Hepatocyte (in vitro differentiated cells): ENCODE results near the gene TACC2. TPM values are rescaled to one million over a fixed set of nuclear protein-coding genes. Genes with fewer than 3 reads are reported as not detected.

Experiments
- DNase-seq: peaks from one replicate; pipeline ENCODE4 v3.0.0-alpha.2; 2016; ENCODE audit warnings: low spot score
- H2AFZ ChIP-seq: fragments of 200-600 bp; sonication (generic); 2 replicates; pipeline ENCODE4 v1.6.0; 2016; ENCODE audit warnings: antibody characterized with exemption, mild to moderate bottlenecking
- H3K27ac ChIP-seq: fragments of 200-600 bp; sonication (generic); 2 replicates; pipeline ENCODE4 v1.5.1; 2016; ENCODE audit warnings: mild to moderate bottlenecking
- H3K27me3 ChIP-seq: fragments of 200-600 bp; sonication (generic); 2 replicates; pipeline ENCODE4 v1.6.1; 2016
- H3K36me3 ChIP-seq: fragments of 200-600 bp; sonication (generic); replicated peaks from 2 replicates; pipeline ENCODE4 v1.5.1; 2016; ENCODE audit warnings: low read depth; ENCODE audit not compliant: insufficient read depth
- H3K4me1 ChIP-seq: fragments of 200-600 bp; sonication (generic); 2 replicates; pipeline ENCODE4 v1.5.1; 2016; ENCODE audit warnings: mild to moderate bottlenecking, moderate library complexity; ENCODE audit not compliant: insufficient read depth
- H3K4me2 ChIP-seq: fragments of 200-600 bp; sonication (generic); 2 replicates; pipeline ENCODE4 v1.6.0; 2016
- H3K4me3 ChIP-seq: fragments of 200-600 bp; sonication (generic); 2 replicates; pipeline ENCODE4 v1.5.1; 2016; ENCODE audit warnings: mild to moderate bottlenecking
- H3K79me2 ChIP-seq: fragments of 200-600 bp; sonication (generic); 2 replicates; pipeline ENCODE4 v1.6.0; 2017; ENCODE audit warnings: mild to moderate bottlenecking
- H3K9me2 ChIP-seq: fragments of 200-600 bp; sonication (generic); replicated peaks from 2 replicates; pipeline ENCODE4 v1.6.0; 2017; ENCODE audit warnings: mild to moderate bottlenecking; ENCODE audit not compliant: insufficient read depth
- H3K9me3 ChIP-seq: fragments of 200-600 bp; sonication (generic); 2 replicates; pipeline ENCODE4 v1.5.1; 2016; ENCODE audit warnings: low read depth, mild to moderate bottlenecking
- H4K20me1 ChIP-seq: fragments of 200-600 bp; sonication (generic); 2 replicates; pipeline ENCODE4 v1.6.0; 2016; ENCODE audit warnings: mild to moderate bottlenecking; ENCODE audit not compliant: insufficient read depth, poor library complexity, severe bottlenecking
- CTCF ChIP-seq: fragments of 200-600 bp; sonication (generic); IDR thresholded peaks from 2 replicates; pipeline ENCODE4 v1.5.1; 2016; ENCODE audit warnings: antibody characterized with exemption, mild to moderate bottlenecking; ENCODE audit not compliant: poor library complexity
- EZH2 ChIP-seq: fragments of 200-600 bp; sonication (generic); IDR thresholded peaks from 2 replicates; pipeline ENCODE4 v1.6.1; 2016; ENCODE audit warnings: antibody characterized with exemption, mild to moderate bottlenecking, borderline replicate concordance
- EZH2phosphoT487 ChIP-seq: fragments of 200-600 bp; sonication (generic); IDR thresholded peaks from one replicate; pipeline ENCODE4 v1.6.1; 2018; ENCODE audit warnings: antibody characterized with exemption, mild to moderate bottlenecking, low read depth, moderate library complexity; ENCODE audit not compliant: unreplicated experiment, severe bottlenecking
- WGBS: methylation state at CpG from one replicate; pipeline ENCODE4 v1.1.6; 2016; ENCODE audit warnings: low lambda C conversion rate; ENCODE audit errors: missing lambda C conversion rate; 5-methylcytosine and 5-hydroxymethylcytosine counted together
- polyA plus RNA-seq: library from polyadenylated mRNA; unstranded; fragments of >200 nt; fragmentation: Nextera tagmentation; extraction: Ambion mirVana; gene quantifications from 2 replicates; pipeline ENCODE4 v1.2.1, GENCODE V29; 2016
- total RNA-seq: library from RNA; depleted of rRNA; stranded (reverse); fragments of >200 nt; gene quantifications from 2 replicates; pipeline ENCODE4 v1.2.3, GENCODE V29; 2014

Gene TACC2
- total and polyA plus RNA-seq, 2 experiments from 2014 or later, result 20.0 to 34.6 TPM

- Histone ChIP-seq H3K4me3 (no peak overlapping the region), H3K9me2 (no peaks in the 10 kb centered on the region), H3K27me3 (no peaks in the 10 kb centered on the region), H3K36me3 (no peaks in the 10 kb centered on the region), H3K79me2 (no peaks in the 10 kb centered on the region), H3K4me2 (peak overlapping the region; percentile 64), H2AFZ (peak overlapping the region; percentile 45), H3K9me3 (no peaks in the 10 kb centered on the region), H3K27ac (peak overlapping the region; percentile 97), H4K20me1 (no peaks in the 10 kb centered on the region), H3K4me1 (peaks cover 23% of the 10 kb centered on the region)
- 53% methylated on average over 24 of the region's 24 CpGs for WGBS
- TF ChIP-seq EZH2phosphoT487, result no peak
- peak; percentile 80 for DNase-seq
Observed at GRCh38 chr10:122019414-122019975, 30.5 kb downstream of the TACC2 start.

- TF ChIP-seq CTCF (no peak), EZH2 (no peak), EZH2phosphoT487 (no peak)
- peak overlapping the region; percentile 45 for H2AFZ ChIP-seq
- H3K9me2 ChIP-seq, result no peaks in the 10 kb centered on the region
- WGBS, result 89% methylated on average over 6 of the region's 6 CpGs
- H3K79me2 ChIP-seq, result no peaks in the 10 kb centered on the region
- peaks cover 23% of the 10 kb centered on the region for H3K4me1 ChIP-seq
- peak overlapping the region; percentile 64 for H3K4me2 ChIP-seq
- DNase-seq, result no peak
- no peaks in the 10 kb centered on the region for H4K20me1 ChIP-seq
- no peaks in the 10 kb centered on the region for H3K36me3 ChIP-seq
- peak overlapping the region; percentile 97 for H3K27ac ChIP-seq
- no peaks in the 10 kb centered on the region for H3K9me3 ChIP-seq
- no peaks in the 10 kb centered on the region for H3K27me3 ChIP-seq
- no peak overlapping the region for H3K4me3 ChIP-seq
Observed at GRCh38 chr10:122020226-122020625, 31.3 kb downstream of the TACC2 start.

- no peak overlapping the region for H3K4me3 ChIP-seq
- H3K79me2 ChIP-seq, result no peaks in the 10 kb centered on the region
- no peaks in the 10 kb centered on the region for H3K27me3 ChIP-seq
- H3K27ac ChIP-seq, result peak overlapping the region; percentile 97
- H4K20me1 ChIP-seq, result no peaks in the 10 kb centered on the region
- H3K36me3 ChIP-seq, result no peaks in the 10 kb centered on the region
- DNase-seq, result peak; percentile 61
- H3K4me2 ChIP-seq, result peak overlapping the region; percentile 64
- H3K9me3 ChIP-seq, result no peaks in the 10 kb centered on the region
- TF ChIP-seq CTCF, result no peak
- 59% methylated on average over 9 of the region's 9 CpGs for WGBS
- no peak overlapping the region for H2AFZ ChIP-seq
- H3K4me1 ChIP-seq, result peaks cover 23% of the 10 kb centered on the region
- H3K9me2 ChIP-seq, result no peaks in the 10 kb centered on the region
Observed at GRCh38 chr10:122021379-122021778, 32.4 kb downstream of the TACC2 start.

GRCh38 chr10:122021828-122022227 lies 32.9 kb downstream of the TACC2 start:
- H3K27me3 ChIP-seq, result no peaks in the 10 kb centered on the region
- peaks cover 23% of the 10 kb centered on the region for H3K4me1 ChIP-seq
- H3K79me2 ChIP-seq, result no peaks in the 10 kb centered on the region
- no peaks in the 10 kb centered on the region for H3K36me3 ChIP-seq
- H3K4me2 ChIP-seq, result peak overlapping the region; percentile 64
- H3K27ac ChIP-seq, result peak overlapping the region; percentile 97
- TF ChIP-seq EZH2 (no peak), CTCF (no peak), EZH2phosphoT487 (no peak)
- no peak overlapping the region for H2AFZ ChIP-seq
- no peaks in the 10 kb centered on the region for H3K9me3 ChIP-seq
- no peak overlapping the region for H3K4me3 ChIP-seq
- no peaks in the 10 kb centered on the region for H3K9me2 ChIP-seq
- no peak for DNase-seq
- no peaks in the 10 kb centered on the region for H4K20me1 ChIP-seq
- WGBS, result 82% methylated on average over 11 of the region's 11 CpGs
